GM21423 (cell line): ENCODE results near the gene SLIT1.
"Not testable (repeated sequence)": the region's sequence is repeated elsewhere in the genome, so short reads cannot be mapped to it uniquely, and the experiment has no call there.

Experiments used
- ATAC-seq: cut with Tn5 transposase; IDR thresholded peaks from one replicate; pipeline ENCODE4 v1.9.1; 2021; ENCODE audit warnings: mild to moderate bottlenecking, moderate library complexity; ENCODE audit not compliant: unreplicated experiment

SLIT1 gene

DNA sequence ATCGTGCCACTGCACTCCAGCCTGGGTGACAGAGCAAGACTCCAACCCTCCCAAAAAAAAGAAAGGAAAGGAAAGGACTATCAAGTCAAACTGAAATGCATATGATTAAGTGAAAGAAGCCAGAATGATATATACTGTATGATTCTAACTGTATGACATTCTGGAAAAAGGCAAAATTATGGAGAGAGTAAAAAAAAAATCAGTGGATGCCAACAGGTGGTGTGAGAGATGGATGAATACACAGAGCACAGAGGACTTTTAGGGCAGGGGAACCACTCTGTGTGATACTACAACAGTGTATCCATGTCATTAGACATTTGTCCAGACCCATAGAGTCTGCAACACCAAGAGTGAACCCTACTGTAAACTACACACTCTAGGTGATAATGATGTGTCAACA is 99.2 kb downstream of the SLIT1 start:
- no peak for ATAC-seq

DNA sequence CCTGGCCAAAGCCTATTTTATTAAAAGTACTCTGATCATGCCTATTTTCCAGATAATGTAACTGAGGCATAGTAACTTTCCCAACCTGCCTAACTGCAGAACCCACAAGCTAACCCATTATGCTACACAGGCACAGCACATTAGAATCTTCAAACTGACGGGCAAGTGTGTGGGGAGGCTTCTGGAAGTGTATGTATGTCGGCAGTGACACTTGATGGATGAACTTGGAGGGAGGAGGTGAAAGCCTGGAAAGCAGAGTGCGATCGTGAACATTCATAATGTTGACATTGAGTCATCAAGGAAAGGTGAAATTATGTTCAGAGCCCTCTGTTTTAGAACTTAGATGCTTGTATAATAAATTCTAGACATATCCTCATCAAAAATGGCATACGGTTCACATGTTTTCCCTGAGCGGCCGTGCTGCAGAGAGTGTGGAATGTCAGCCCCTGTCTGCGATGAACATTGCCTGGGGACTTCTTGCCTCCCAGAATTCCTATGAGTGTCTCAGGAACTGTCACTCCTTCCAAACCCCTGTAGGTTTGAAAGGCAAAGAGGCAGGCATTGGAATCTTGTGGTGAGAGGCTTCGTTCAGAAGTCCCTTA is 102.4 kb downstream of the SLIT1 start:
- no peak for ATAC-seq

DNA sequence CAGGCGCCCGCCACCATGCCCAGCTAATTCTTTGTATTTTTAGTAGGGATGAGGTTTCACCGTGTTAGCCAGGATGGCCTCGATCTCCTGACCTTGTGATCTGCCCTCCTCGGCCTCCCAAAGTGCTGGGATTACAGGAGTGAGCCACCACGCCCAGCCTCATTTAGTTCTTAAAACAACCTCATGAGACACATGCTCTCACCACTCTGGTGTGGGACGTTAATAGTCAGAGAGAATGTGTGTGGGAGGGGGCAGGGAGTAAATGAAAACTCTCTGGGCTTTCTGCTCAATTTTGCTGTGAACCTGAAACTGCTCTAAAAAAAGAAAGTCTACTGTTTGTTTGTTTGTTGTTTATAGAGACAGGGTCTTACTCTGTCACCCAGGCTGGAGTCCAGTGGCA is 103.2 kb downstream of the SLIT1 start:
- not testable (repeated sequence) for ATAC-seq

DNA sequence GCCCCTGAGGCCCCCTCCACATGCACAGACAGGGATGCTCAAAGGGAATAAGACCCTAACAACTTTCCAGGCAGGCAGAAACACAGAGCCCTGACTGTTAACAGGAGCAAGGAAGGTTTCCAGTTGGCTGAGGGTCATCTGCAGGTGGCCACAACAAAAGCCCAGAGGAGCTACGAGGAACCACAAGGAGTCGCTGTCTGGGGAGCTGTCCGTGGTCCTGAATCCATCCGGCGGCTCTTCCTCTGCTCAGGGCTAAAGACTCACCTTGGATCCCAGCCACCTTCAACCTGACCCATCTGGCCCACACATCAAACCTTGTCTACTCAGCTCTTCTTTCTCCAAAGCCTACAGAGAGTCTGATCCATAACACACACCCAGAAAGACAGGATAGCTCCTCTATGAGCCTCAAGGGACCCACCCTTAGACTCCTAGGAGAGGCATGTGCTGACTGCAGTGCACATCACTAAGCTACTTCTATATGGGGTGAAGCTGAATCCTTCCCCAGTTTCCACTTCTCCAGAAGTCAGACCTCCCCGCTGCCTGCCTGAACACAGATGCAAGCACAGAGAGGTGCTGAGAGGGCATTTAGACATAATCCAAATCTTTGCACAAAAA is 104.0 kb downstream of the SLIT1 start:
- ATAC-seq, result no peak

DNA sequence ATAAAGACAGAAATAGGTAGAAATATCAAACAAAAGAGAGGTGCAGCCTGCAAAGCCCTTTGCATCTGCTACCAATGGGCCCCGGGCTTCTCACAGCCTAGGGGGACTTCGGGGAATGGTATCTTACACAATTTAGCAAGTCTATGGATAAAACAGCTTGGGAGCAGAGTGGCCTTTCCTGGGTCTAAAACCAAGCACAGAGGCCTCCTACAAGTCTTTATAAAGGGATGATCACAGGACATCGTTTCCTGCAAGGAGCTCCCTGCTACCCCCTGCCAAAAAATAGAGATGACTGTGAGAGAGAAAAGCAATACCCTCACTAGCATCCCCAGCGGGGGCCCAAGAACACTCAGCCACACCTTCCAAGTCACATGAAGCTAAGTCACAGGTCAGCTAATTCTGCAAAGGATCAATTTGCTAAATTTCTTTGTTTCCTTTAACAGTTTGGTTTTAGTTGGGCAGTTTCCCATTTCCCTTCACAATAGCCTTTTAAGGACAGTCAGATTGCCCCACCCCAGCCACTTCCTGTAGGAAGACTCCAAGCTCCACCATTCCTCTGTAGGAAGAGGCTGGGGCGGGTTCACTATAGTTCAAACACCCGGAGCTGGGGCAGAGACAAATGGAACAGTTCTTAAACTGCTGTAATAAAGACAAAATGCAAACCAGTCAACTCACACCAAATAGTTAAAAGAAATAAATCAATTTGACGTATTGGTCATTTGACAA is 105.5 kb downstream of the SLIT1 start:
- no peak for ATAC-seq

DNA sequence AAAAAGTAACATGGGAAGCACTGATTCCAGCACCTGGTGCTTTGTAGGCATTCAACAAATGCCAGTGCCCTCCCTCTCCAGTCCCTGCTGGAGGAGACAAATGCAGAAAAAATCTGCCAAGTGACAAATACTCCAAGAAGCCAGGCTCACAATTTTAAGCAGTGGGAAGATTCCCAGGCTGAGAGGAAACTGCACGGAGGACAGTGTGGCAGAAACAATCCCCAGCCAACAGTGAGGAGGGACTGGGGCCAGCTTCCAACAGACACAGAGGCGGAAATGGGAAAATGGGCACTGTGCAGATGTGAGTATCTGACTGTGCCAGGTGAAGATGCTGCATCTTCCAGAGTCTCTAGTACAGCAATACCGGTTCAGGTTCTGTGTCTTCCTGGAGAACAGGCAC is 106.3 kb downstream of the SLIT1 start:
- ATAC-seq, result no peak

DNA sequence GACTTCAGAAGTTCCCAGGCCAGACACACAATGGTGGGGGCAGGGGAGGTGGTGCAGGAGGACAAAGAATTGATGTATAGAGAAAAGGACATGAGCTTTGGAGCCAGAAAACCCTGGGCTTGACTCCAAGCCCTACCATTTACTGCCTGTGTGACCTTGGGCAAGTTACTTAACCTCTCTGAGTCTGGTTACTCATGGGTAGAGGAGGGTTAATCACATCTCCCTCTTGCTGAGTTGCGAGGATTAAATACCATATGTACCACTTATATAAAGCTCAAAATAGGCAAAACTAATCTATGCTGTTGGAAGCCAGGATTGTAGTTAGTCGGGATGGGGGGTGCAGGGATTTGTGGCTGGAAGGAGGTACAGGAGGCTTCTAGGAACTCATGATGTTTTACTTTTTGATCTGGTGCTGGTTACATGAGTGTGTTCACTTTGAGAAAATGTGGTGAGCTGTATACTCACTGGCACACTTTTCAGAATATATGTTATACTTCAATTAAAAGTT is 106.8 kb downstream of the SLIT1 start:
- no peak for ATAC-seq

DNA sequence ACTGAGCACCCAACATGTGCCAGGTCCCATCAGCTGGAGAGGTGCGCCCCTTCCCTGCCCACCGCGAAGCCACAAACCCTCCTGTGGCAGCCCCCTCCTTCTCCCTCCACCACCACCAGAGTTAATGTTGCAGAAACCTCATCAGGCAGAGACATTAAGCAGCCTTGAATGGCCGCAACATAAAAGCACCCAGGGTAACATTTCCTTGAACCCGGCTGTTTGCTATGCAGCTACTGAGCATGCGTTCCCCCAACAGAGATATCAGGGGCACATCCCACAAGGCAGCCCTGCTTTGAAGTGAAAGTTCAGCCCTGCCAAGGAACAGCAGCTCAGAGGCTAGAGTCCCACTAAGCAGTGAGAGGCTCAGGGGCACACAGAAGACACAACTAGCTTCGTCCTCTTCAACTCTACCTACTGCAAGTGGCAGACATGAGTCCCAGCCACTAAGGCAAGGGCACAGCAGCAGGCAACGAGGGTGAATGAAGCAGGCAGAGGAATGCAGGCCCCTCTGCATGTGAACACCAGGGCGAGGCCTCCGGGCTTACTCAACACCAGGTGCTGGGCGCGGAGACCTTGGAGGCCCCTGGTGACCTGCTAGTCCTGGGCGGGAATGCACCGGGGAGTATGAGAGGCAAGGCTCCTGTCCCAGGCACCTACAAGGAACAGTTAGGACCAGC is 107.4 kb downstream of the SLIT1 start:
- ATAC-seq, result no peak

DNA sequence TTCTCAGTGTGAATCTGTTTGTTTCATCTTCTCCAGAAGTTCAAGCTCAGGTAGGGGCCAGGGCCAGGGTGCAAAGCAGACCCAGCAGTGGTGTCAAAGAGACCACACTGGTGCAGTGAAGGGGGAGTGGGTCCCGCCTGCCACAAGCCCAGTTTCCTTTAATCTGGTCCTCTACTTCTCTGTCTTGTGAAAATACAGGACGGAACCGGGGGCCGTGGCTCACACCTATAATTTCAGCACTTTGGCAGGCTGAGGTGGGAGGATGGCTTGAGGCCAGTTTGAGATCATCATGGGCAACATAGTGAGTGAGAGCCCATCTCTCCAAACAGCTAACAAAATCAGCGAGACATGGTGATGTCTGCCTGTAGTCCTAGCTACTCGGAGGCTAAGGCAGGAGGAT is 109.0 kb downstream of the SLIT1 start:
- no peak for ATAC-seq

DNA sequence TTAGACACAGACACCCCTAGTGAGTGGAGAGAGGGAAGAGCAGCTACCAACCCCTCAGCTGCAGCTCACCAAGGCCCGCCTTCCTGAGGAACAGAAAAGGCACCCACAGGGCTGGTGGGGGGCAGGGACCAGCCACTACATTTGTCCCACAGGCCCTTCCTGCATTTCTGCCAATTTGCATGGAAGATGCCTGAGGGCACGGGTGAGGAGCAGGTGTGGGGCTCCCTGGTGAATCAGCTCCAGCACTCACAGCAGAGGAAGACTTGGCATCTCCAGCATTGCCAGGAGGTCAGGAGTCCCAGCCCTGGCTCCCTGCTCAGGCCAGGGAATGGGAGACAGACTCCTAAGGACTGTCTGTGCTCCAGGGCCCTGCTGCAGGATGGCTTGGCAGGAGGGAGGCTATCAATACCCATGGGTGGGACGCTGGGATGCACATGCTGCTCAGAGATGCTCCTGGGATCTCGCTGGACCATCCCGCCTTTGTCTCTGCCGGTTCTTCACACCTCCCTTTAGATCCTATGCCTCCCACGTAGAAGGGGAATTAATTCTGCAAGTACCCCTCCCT is 109.7 kb downstream of the SLIT1 start:
- ATAC-seq, result no peak

DNA sequence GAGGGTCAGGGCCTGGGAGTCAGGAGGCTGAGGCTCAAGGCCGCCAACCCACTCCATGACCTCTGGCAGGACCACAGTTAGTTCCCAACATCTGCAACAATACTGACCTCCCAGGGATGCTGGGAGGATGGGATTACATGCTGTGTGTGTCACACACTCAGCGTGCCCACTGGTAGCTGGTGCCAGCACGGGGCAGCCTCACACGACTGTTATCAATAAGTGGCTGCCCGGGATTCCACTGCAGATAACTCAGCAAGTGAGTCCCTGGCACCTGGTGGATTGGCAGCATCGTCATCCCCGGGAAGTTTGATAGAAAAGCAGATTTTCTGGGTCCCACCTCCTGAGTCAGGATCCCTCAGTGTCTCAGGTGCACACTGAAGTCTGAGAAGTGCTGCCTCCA is 110.3 kb downstream of the SLIT1 start:
- ATAC-seq, result no peak

DNA sequence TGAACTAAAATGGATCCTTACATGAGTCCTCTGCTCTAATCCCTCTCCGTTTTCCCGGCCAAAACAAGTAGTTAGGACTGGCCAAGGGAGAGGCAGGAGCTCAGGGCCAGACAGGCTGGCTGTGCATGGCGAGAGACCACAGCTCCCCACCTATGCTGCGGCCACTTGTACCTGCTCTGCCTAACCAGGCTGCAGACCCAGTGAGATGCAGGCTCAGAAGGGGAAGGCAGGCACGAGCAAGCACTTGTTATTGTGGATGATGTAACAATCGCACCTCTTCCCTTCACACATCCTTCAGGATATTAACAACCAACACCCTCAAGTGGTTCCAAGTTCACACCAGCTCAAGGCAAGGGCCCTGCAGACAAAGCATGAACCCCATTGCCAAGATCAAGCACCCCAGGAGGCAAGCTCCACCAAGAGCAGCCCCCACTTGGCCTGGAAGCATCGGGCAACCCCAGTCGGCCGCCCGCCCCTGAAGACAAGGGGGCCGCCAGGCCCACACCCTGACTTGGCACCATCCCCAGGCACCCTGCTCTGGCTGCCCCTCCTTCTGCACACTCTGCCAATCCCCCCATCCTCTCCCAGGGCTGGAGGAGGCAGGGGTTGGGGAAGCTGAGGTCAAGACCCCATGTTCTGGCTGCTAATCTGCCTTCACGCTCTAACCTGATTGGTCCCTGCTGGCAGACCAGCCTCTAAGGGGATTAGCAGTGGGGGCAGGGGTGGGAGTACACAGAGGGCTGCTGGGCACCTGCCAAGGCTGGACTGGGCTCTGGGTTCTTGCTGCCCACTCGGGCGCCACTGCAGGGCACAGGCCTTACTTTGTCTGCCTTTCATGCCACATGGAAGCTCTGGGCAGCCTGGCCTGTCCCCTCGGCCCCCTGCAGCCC is 111.3 kb downstream of the SLIT1 start:
- ATAC-seq, result no peak

DNA sequence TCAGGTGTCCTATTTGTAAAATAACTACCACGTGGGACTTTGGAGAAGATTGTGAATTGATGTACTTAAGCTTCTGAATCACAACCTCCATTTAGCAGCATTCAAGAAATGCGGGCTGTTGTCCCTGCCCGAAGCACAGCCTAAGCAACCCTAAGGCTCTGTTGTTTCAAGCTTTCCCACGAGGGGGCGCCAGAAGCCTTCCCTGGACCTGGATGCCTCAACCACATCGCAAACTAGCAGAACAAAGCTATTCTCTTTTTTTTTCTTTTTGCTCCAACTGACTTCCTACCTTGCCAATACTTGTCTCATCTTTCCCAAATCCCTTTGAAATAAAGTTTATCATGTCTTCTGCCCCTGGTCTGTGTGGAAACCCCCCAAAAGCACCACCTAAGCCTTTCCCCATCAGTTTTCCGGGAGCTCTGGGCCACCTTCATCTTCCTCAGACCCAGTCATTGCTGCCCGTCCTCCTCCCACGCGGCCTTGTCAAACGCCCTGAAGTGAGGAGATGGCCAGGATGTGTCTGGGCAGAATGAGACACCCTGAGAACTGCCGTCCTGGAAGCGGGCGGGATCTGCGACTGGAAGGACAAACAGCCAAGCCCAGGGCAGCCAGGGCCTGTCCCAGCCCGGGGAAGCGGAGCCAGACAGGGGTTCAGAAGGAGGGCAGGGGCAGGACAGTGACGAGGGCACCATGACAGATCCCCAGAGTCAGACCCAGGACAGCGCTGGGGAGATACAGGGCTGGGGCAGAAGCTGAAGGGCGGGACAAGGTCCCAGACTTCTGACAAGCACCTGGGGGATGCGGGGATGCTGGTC is 112.7 kb downstream of the SLIT1 start:
- no peak for ATAC-seq

DNA sequence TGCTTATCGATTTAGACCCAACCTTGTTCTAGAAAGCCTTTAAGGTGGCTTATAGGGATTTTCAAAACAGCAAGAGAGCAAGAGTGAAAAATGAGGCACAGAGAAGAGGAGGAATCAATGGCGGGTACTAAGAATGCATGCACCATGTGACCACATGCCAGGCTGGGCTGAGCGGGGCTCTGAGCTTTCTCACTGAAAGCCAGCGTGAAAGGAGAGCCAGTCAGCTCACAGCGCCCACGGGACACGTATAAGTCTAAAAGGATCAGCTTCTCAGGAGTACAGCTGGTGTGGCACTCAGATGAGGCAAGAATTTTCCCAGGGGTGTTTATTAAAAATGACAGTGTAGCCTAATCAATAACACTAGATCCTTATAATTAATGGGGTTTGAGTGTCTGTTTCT is 114.3 kb downstream of the SLIT1 start:
- ATAC-seq, result no peak

DNA sequence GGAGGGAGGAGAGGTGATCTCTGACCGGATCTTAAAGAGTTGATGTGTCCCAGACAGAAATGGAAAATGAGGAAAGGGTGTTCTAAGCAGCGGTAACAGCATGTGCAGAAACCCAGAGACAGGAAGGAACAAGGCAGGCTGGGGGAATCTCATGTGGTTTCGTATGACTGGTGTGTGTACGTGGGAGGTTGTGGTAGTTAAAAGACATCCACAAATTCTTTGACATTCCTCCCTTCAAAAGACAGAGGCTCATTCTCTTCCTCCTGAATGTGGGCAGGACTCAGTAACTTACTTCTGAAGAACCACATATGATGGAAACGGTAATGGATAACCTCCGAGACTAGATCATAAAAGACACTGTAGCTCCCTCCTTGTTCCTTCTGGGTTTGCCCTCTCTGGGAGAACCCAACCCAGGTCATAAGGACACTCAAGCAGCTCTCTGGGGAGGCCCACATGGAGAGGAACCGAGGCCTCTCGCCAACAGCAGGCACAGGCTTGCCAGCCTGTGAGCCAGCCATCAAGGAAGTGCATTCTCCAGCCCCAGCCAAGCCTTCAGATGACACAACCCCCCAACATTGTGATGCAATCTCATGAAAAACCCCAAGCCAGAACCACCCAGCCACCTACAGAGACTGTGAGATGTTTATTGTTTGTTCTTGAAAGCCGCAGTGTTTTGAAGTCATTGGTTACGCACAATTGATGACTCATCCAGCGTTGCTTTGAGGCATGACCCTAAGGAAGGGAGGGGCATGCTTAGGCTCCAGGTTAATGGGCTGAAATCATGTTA is 116.0 kb downstream of the SLIT1 start:
- ATAC-seq, result no peak

DNA sequence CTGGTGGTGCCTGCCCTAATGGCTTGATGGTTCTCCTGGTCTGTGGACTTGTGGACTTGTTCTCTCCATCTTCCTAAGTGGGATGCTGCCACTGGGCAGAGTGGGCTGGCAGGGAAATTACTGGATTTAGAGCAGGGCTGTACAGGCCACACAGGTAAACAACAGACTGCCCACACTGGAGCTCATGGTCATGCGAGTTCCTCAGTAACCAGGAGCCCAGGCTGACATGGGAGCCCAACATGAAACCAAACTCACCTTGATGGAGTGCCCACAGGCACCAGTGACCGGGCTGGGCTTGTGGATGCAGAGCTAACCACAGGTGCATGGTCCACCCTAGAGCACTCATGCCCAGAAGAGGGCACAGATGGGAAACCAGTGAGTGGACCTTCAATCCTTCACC is 116.7 kb downstream of the SLIT1 start:
- ATAC-seq, result no peak

DNA sequence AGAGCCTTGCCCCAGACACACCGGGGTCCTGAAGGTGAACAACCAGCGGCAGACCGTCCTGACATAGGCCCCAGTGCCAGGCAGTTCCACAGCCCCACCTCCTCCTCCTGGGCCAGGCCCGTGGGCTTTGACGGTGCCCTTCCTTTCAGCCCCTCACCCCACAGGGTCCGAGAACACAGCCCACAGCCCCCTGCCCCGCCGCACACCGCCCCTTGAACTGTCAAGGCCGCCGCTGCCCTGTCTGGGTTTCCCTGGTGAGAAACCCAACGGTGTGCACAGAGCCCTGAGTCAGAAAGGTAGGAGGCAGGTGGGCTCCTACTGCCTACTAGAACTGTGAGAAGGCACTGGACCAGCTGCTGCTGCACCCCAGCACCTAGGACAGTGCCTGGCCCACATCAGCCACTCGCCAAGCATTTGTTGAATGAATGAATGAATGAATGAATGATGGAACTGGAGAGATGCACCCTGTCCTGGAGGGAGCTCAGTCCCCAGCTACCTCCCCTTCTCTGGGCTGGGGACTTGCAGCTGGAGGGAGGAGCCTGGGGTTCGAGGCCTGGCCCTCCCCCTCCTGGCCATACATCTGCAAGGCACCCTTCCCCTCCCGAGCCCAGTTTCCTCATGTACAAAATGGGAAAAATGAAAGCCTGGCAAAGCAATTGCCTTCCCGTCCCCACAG is 117.9 kb downstream of the SLIT1 start:
- no peak for ATAC-seq

DNA sequence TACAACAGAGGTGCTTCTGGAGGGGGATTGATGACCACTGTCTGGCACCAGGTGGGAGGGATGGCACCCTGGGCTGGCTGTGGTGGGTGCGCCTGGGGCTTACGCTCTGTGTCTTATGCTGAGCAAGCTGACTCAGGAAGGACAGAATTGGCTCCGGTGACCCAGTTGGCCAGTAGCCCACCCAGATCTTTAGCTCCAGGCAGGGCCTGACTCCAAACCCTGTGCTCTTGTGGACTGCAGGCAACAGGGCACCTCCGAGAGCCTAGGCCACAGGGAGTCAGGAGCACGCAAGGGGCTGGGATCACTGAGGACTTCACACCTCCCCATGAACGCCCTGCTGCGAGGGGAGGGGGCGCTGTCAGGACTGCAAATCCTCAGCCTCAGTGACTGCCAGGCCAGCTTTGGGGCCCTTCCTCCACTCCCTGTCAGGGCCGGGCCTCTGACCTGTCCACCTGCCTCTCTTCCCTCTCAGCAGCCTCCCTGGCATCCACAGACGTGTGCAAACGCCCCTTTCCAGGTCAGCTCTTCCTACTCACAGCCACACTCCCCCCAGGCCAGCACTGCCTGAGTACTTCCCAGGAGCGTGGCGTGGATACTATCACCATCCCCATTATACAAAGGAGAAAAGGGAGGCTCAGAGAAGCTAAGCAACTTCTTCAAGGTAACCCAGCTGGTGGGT is 118.7 kb downstream of the SLIT1 start:
- no peak for ATAC-seq
